Measurements from ENCODE around the gene GUCY2D.
"Not testable (repeated sequence)": the region's sequence is repeated elsewhere in the genome, so short reads cannot be mapped to it uniquely, and the experiment has no call there.

GUCY2D gene

GRCh38 chr17:8001976-8002720 lies at the start of gene GUCY2D:
TSS of gene GUCY2D (plus strand) at chr17:8002615. CDS start at chr17:8003048, 433 bp downstream.
- no peak for DNase-seq (ENCODE audit: low read depth)

- DNase-seq (ENCODE audit: low read depth), result not testable (repeated sequence)
Observed at GRCh38 chr17:7953266-7953665, 49.1 kb upstream of the GUCY2D start.

GRCh38 chr17:7955414-7956227 lies 46.8 kb upstream of the GUCY2D start:
- DNase-seq (ENCODE audit: low read depth), result no peak

- DNase-seq (ENCODE audit: low read depth), result no peak
Observed at GRCh38 chr17:7956228-7956965, 46.0 kb upstream of the GUCY2D start.

- DNase-seq (ENCODE audit: low read depth), result no peak
Observed at GRCh38 chr17:7959503-7960253, 42.7 kb upstream of the GUCY2D start.

GRCh38 chr17:7961421-7961820 lies 41.0 kb upstream of the GUCY2D start:
- DNase-seq (ENCODE audit: low read depth), result no peak

- DNase-seq (ENCODE audit: low read depth), result no peak
Observed at GRCh38 chr17:7967751-7968150, 34.7 kb upstream of the GUCY2D start.

- DNase-seq (ENCODE audit: low read depth), result no peak
Observed at GRCh38 chr17:7969433-7969832, 33.0 kb upstream of the GUCY2D start.

GRCh38 chr17:7971651-7972050 lies 30.8 kb upstream of the GUCY2D start:
- DNase-seq (ENCODE audit: low read depth), result no peak

- peak; percentile 47 for DNase-seq (ENCODE audit: low read depth)
Observed at GRCh38 chr17:7972131-7972785, 30.2 kb upstream of the GUCY2D start.

GRCh38 chr17:7974638-7975131 lies 27.7 kb upstream of the GUCY2D start:
- no peak for DNase-seq (ENCODE audit: low read depth)

GRCh38 chr17:7977039-7977438 lies 25.4 kb upstream of the GUCY2D start:
- DNase-seq (ENCODE audit: low read depth), result no peak

GRCh38 chr17:7977805-7978204 lies 24.6 kb upstream of the GUCY2D start:
- DNase-seq (ENCODE audit: low read depth), result no peak

GRCh38 chr17:7982173-7982572 lies 20.2 kb upstream of the GUCY2D start:
- peak; percentile 88 for DNase-seq (ENCODE audit: low read depth)

GRCh38 chr17:7982666-7983065 lies 19.7 kb upstream of the GUCY2D start:
- DNase-seq (ENCODE audit: low read depth), result peak; percentile 74

- DNase-seq (ENCODE audit: low read depth), result no peak
Observed at GRCh38 chr17:7984904-7985303, 17.5 kb upstream of the GUCY2D start.

- no peak for DNase-seq (ENCODE audit: low read depth)
Observed at GRCh38 chr17:7987112-7987893, 15.1 kb upstream of the GUCY2D start.

GRCh38 chr17:7988750-7989178 lies 13.7 kb upstream of the GUCY2D start:
- DNase-seq (ENCODE audit: low read depth), result peak; percentile 91

- DNase-seq (ENCODE audit: low read depth), result peak; percentile 74
Observed at GRCh38 chr17:7989781-7990655, 12.4 kb upstream of the GUCY2D start.
